NT2/D1 (cell line): ENCODE results near the gene OR2A12.

Experiments
- YY1 ChIP-seq: IDR thresholded peaks from 2 replicates; pipeline ENCODE4 v1.6.1; 2011; ENCODE audit not compliant: insufficient read length, insufficient read depth
- ZNF274 ChIP-seq: IDR thresholded peaks from 2 replicates; pipeline ENCODE4 v1.6.1; 2011; ENCODE audit warnings: mild to moderate bottlenecking, low read depth, low read length

- no peak for TF ChIP-seq YY1
- TF ChIP-seq ZNF274: no peak
Measured at GRCh38 chr7:144086730-144087129, 652 bp downstream of the OR2A12 start.
